Measurements from ENCODE around the gene EMC7.
"Not testable (repeated sequence)": the region's sequence is repeated elsewhere in the genome, so short reads cannot be mapped to it uniquely, and the experiment has no call there.

The EMC7 gene

GRCh38 chr15:34085746-34086145, 15.9 kb downstream of the EMC7 start:
- no peak for DNase-seq (ENCODE audit: low read depth)

GRCh38 chr15:34084086-34084485, 17.6 kb downstream of the EMC7 start:
- DNase-seq (ENCODE audit: low read depth), result no peak

GRCh38 chr15:34079904-34080303, 21.8 kb downstream of the EMC7 start:
- DNase-seq (ENCODE audit: low read depth), result no peak

- DNase-seq (ENCODE audit: low read depth), result no peak
These were observed 22.8 kb downstream of the EMC7 start for GRCh38 chr15:34078900-34079299.

DNA sequence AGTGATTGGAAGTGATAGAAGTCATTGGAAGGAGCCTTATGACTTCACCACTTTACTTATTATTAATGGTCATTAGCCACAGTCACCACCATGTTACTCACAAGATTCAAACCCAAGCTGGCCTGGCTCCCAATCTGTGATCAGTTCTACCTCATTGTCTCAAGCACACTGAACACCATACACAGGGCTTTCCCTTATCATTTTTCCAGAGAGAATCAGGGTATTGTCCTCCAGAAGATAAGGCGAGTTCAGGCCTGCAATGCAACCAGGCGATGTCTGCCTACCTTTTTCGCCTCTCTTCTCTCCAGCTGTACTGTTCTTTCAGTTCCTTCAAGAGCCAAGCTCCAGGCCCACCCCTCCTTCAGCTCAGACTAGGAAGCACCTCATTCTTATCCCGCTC, 24.9 kb downstream of the EMC7 start:
- no peak for DNase-seq (ENCODE audit: low read depth)

DNA sequence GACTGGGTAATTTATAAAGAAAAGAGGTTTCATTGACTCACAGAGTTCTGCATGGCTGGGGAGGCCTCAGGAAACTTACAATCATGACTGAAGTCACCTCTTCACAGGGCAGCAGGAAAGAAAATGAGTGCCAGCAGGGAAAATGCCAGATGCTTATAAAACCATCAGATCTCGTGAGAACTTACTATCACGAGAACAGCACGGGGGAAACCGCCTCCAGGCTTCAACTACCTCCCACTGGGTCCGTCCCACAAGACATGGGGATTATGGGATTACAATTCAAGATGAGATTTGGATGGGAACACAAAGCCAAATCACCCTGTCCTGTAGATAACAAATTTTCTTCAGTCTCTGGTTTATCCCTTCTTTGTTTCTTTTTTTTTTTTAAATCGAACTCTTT, 31.7 kb downstream of the EMC7 start:
- no peak for DNase-seq (ENCODE audit: low read depth)

DNA sequence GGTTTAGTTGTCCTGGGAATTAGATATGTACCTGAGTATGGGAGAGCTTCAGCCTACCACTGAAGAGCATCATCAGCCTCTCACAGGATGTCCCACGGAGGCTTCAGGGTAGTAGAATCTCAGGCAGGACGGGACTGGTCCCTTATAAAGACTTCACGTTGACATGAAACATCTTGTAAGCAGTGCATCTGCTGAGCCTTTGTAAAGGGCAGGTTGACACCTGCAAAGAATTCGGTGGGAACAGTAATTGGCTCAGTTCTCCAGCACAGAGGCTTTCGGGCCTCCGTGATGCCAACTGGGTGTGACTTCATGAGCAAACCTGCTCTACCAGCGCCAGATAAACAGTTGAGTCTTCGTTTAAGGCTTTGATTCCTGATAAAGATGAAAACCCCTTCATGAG, 35.7 kb downstream of the EMC7 start:
- no peak for DNase-seq (ENCODE audit: low read depth)

GRCh38 chr15:34065261-34065660, 36.4 kb downstream of the EMC7 start:
- no peak for DNase-seq (ENCODE audit: low read depth)

DNA sequence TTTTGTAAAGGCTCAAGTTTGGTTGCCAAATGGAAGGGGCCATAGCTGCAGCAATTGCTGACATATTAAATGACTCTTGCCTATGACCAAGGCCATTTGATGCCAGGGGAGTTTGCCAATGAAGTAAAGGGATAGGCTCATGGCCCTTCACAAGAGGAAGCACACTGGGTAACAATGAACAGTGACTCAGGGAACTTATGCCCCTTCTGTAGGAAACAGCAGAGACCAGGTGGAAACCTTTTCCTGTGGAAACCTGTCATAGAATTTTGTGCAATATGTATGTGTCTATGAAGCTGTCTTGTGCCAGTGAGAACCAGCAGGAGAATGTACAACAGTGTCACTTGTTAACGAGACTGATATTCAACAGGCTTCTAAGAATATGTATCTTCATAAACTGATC, 37.2 kb downstream of the EMC7 start:
- no peak for DNase-seq (ENCODE audit: low read depth)

DNA sequence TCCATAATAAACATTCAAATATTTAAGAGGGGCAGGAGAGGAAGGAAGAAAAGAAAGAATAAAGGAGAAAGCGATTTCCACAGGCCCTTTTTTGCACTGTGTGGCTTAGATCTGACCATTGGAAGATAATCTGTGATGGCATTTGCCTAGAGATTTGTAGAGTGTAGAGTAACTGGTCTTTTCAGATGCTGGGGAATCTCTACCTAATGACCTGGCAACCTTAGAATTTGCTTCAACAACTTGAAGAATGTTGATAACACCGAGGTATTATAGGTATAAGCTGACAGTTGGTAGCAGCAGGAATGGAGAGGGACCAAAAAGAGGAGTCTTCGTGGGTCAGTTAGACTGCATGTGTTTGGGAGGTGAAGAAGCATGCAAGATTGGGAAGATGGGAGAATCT, 41.7 kb downstream of the EMC7 start:
- DNase-seq (ENCODE audit: low read depth), result no peak

DNA sequence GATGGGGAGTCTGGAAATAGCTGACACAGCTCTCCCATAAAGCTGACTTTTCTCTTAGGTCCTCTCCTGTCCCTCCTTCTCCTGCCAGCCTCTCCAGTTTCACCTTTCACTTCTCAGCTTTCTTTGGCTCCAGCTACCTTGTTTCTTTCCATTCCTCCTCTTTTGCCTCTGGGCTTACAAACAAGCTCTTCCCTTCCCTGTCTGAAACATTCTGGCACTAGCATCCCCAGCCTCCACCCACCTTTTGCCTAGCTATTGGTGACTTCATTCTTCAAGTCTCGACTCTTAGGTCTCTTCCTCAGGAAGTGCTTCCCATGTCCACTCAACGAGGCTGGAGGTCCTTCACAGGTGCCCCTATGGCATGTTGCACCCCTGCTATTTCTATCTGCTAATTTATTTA, 42.2 kb downstream of the EMC7 start:
- no peak for DNase-seq (ENCODE audit: low read depth)

- DNase-seq (ENCODE audit: low read depth), result peak; percentile 45
These were observed 44.8 kb downstream of the EMC7 start for GRCh38 chr15:34056911-34057310.

DNA sequence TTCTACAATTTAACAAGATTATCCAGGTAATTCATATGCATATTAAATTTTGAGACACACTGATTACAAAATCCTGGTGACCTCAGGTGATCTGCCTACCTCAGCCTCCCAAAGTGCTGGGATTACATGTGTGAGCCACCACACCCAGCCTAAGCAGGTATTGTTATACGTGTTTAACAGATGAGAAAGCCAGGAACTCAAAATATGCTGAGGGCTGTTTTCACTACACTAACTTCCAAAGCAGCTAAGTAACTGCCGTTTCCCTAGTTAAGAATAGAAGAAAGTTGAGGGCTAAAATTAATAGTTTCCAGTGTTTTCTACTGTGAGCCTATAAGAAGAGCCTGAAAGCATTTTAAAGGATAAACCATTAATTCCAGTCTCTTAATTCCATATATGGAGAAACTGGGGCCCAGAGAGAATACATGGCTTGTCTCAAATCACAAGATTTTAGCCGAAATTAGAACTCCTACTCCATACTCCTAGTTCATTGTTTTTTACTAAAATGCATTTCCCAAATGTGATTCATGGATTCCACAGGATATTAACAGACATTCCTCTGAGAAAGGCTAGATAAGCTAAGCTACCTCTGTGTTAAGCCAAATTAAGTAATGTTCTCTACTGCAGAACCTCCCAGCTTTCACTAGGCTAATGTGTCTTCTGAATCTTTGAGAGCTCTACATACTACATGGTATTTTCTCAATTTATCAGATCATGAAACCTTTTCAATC, 45.6 kb downstream of the EMC7 start:
- DNase-seq (ENCODE audit: low read depth), result peak; percentile 88

DNA sequence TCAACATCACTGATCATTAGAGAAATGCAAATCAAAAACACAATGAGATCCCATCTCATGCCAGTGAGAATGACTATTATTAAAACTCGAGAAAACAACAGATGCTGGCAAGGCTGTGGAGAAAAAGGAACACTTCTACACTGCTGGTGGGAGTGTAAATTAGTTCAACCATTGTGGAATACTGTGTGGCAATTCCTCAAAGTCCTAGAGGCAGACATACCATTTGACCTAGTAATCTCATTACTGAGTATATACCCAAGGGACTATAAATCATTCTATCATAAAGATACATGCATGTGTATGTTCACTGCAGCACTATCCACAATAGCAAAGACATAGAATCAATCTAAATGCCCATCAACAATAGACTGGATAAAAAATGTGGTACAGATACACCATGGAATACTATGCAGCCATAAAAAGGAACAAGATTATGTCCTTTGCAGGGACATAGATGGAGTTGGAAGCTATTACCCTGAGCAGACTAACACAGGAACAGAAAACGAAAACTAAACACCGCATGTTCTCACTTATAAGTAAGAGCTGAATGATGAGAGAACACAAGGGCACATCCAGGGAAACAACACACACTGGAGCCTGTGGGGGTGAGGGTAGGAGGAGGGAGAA, 47.5 kb downstream of the EMC7 start:
- DNase-seq (ENCODE audit: low read depth), result no peak

- DNase-seq (ENCODE audit: low read depth), result not testable (repeated sequence)
These were observed 51.3 kb downstream of the EMC7 start for GRCh38 chr15:34050385-34050784.

DNA sequence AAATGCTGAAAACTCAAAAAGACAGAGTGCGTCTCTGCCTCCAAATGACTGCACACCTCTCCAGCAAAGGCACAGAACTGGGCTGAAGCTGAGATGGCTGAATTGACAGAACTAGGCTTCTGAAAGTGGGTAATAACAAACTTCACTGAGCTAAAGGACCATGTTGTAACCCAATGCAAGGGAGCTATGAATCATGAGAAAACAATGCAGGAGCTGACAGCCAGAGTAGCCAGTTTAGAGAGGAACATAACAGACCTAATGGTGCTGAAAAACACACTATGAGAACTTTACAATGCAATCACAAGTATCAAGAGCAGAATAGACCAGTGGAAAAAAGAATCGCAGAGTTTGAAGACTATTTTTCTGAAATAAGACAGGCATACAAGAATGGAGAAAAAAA, 52.5 kb downstream of the EMC7 start:
- peak; percentile 60 for DNase-seq (ENCODE audit: low read depth)

DNA sequence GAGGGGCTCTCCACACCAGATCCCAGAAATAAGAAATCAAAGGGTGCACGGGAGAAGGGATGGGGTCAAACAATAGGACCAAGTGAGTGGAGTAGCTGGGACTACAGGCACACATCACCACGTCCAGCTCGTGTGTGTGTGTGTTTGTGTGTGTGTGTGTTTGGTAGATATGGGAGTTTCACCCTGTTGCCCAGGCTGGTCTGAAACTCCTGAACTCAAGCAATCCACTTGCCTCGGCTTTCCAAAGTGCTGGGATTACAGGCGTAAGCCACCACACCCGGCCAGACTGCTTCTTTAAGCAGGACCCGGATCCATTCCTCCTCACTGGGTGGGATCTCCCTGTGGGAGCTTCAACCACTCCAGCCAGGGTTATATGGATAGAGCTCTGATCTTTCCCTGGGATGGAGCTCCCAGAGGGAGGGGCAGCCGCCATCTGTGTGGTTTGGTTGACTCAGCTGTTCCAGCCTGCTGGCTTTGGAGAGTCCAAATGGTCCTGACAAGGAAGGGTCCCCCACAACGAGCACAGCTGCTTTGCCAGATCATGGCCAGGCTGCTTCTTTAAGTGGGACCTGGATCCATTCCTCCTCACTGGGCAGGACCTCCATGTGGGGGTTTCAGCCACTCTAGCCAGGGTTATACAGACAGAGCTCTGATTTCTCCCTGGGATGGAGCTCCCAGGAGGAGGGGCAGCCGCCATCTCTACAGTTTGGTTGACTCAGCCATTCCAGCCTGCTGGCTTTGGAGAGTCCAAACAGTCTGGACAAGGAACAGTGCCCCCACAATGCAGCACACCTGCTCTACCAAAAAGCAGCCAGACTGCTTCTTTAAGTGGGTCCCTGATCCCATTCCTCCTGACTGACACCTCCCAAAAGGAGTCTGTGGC, 53.5 kb downstream of the EMC7 start:
- DNase-seq (ENCODE audit: low read depth), result peak; percentile 45

- DNase-seq (ENCODE audit: low read depth), result no peak
These were observed 55.1 kb downstream of the EMC7 start for GRCh38 chr15:34046471-34047145.

- DNase-seq (ENCODE audit: low read depth), result no peak
These were observed 57.8 kb downstream of the EMC7 start for GRCh38 chr15:34043813-34044212.

DNA sequence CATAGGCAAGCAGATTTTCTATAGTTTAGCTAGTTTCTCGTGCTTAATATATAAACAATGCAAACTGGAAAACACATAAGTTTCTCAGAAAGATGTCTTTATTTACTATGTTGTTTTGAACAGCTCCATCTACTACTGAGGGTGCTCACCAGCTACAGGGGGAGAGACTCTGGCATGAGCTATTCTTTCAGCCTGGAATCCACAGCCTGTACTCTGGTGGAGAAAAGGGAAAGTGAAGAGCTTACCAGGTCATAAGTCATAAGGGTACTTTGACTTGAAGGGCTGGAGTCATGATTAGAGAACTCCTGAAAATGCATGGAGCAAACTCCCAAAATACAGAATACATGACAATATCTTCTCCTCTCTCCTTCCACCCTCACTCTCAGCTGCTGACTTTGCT, 58.3 kb downstream of the EMC7 start:
- DNase-seq (ENCODE audit: low read depth), result no peak

DNA sequence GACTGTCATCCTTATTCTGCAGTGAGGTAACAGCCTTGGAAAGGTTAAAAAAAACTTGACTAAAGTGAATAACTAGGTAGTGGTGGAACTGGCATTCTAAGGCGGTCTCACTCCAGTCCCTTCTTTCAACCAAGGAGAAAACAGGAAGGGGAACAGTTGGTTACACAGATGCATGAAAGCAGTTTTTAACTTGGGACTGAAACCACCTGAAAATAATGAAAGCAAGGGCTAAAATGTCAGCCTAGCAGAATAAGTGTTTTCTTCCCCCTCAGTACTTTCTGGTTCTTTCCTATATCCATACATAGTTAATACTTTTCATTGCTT, 61.9 kb downstream of the EMC7 start:
- no peak for DNase-seq (ENCODE audit: low read depth)
